H1 (cell line): Measurements from ENCODE around the gene TPRA1. TPM values are rescaled to one million over a fixed set of nuclear protein-coding genes. Genes with fewer than 3 reads are reported as not detected.

Experiments
- CTCF ChIA-PET: fragments of 300-600 bp; sonication (Branson Sonifier 250); formaldehyde crosslinking; loops from one replicate; lab custom pipeline; 2021; ENCODE audit not compliant: partially characterized antibody; lab: Charles Lee
- POLR2A ChIA-PET: fragments of 300-600 bp; sonication (Branson Sonifier 250); formaldehyde crosslinking; loops from one replicate; lab custom pipeline; 2021; ENCODE audit warnings: inconsistent platforms; ENCODE audit not compliant: partially characterized antibody; lab: Charles Lee
- DNase-seq, 2 experiments: peaks; one replicate each; pipeline versions ENCODE4 v3.0.0 to v3.0.0-alpha.2; 2010 to 2022; ENCODE audit warnings: low spot score in 2 of 2, low read depth in 1 of 2, mixed read lengths in 1 of 2
- FAIRE-seq: peaks from 2 replicates; lab custom pipeline; 2011; peaks lifted over from hg19 to GRCh38; lab: Jason Lieb, UNC
- H2AFZ ChIP-seq: 2 replicates; pipeline ENCODE4 v1.8.1; 2012; ENCODE audit warnings: low read length, inconsistent platforms
- H2AK5ac ChIP-seq: 2 replicates; pipeline ENCODE4 v1.6.1; 2013; ENCODE audit warnings: low read depth, low read length
- H2BK120ac ChIP-seq: replicated peaks from 2 replicates; pipeline ENCODE3; 2013; ENCODE audit warnings: low read depth, low read length, inconsistent platforms
- H2BK12ac ChIP-seq: 2 replicates; pipeline ENCODE4 v1.6.1; 2013; ENCODE audit warnings: low read depth, low read length
- H2BK15ac ChIP-seq: 2 replicates; pipeline ENCODE4 v1.6.1; 2013; ENCODE audit warnings: low read length
- H2BK20ac ChIP-seq: 2 replicates; pipeline ENCODE4 v1.6.1; 2013; ENCODE audit warnings: low read length
- H2BK5ac ChIP-seq: 2 replicates; pipeline ENCODE4 v1.6.1; 2013; ENCODE audit warnings: low read depth, low read length
- H3K14ac ChIP-seq: 2 replicates; pipeline ENCODE4 v1.6.1; 2013; ENCODE audit warnings: inconsistent platforms; ENCODE audit not compliant: insufficient read length
- H3K18ac ChIP-seq: 2 replicates; pipeline ENCODE4 v1.6.1; 2013; ENCODE audit warnings: low read length; ENCODE audit errors: extremely low read depth
- H3K23ac ChIP-seq: 2 replicates; pipeline ENCODE4 v1.6.1; 2013; ENCODE audit warnings: inconsistent platforms; ENCODE audit not compliant: insufficient read length
- H3K23me2 ChIP-seq: 2 replicates; pipeline ENCODE4 v1.6.1; 2013; ENCODE audit warnings: low read depth, low read length
- H3K27ac ChIP-seq: 2 replicates; pipeline ENCODE4 v1.6.1; 2011; ENCODE audit warnings: low read depth, low read length, inconsistent platforms
- H3K27me3 ChIP-seq, 4 experiments: replicated peaks in 1 of 4; 1 replicate in 1 of 4; 2 replicates in 3 of 4; pipeline versions ENCODE4 v1.6.1 to v1.8.1; 2011 to 2013; ENCODE audit warnings: low read length in 3 of 4, mild to moderate bottlenecking in 3 of 4, inconsistent platforms in 2 of 4, mixed read lengths in 2 of 4, moderate library complexity in 1 of 4; ENCODE audit not compliant: control insufficient read depth in 3 of 4, insufficient read depth in 3 of 4; ENCODE audit errors: extremely low read depth in 1 of 4
- H3K36me3 ChIP-seq, 4 experiments: 2 replicates each; pipeline versions ENCODE4 v1.6.1 to v1.8.1; 2011 to 2013; ENCODE audit warnings: mild to moderate bottlenecking in 4 of 4, low read length in 3 of 4, moderate library complexity in 2 of 4, control low read depth in 1 of 4, inconsistent platforms in 1 of 4; ENCODE audit not compliant: insufficient read depth in 4 of 4, control insufficient read depth in 2 of 4
- H3K4ac ChIP-seq: replicated peaks from 2 replicates; pipeline ENCODE3; 2013; ENCODE audit warnings: low read length, low read depth, mixed read lengths, inconsistent platforms; ENCODE audit not compliant: insufficient read length
- H3K4me1 ChIP-seq, 4 experiments: replicated peaks in 1 of 4; 1 replicate in 1 of 4; 2 replicates in 3 of 4; pipeline versions ENCODE4 v1.6.1 to v1.8.1; 2011 to 2013; ENCODE audit warnings: low read length in 3 of 4, inconsistent platforms in 2 of 4, mixed read lengths in 1 of 4; ENCODE audit not compliant: insufficient read depth in 4 of 4, control insufficient read depth in 3 of 4
- H3K4me2 ChIP-seq, 2 experiments: 2 replicates each; pipeline versions ENCODE4 v1.6.1 to v1.8.1; 2011 to 2013; ENCODE audit warnings: low read depth in 2 of 2, low read length in 2 of 2, control low read depth in 1 of 2, inconsistent platforms in 1 of 2, mild to moderate bottlenecking in 1 of 2; ENCODE audit not compliant: insufficient read depth in 1 of 2
- H3K4me3 ChIP-seq, 4 experiments: fragments of 200-600, 300-600 bp in 1 of 4; sonication (generic), shearing (Covaris generic), sonication (Bioruptor Twin) in 1 of 4; 2 replicates each; pipeline versions ENCODE4 v1.5.1 to v1.8.1; 2011 to 2016; ENCODE audit warnings: low read length in 4 of 4, low read depth in 3 of 4, control low read depth in 2 of 4, inconsistent platforms in 2 of 4, mild to moderate bottlenecking in 2 of 4, mixed read lengths in 1 of 4, moderate library complexity in 1 of 4; ENCODE audit not compliant: insufficient read depth in 2 of 4; ENCODE audit errors: extremely low read depth in 1 of 4
- H3K56ac ChIP-seq: replicated peaks from 2 replicates; pipeline ENCODE3; 2013; ENCODE audit warnings: low read depth, mild to moderate bottlenecking, mixed read lengths, low read length, inconsistent platforms; ENCODE audit not compliant: insufficient read length
- H3K79me1 ChIP-seq: 2 replicates; pipeline ENCODE4 v1.6.1; 2013; ENCODE audit warnings: low read depth, low read length, control low read depth
- H3K79me2 ChIP-seq, 2 experiments: 2 replicates each; pipeline versions ENCODE4 v1.6.1 to v1.8.1; 2012 to 2013; ENCODE audit warnings: low read length in 2 of 2, mild to moderate bottlenecking in 2 of 2, inconsistent platforms in 1 of 2; ENCODE audit not compliant: insufficient read depth in 2 of 2, control insufficient read depth in 1 of 2
- H3K9ac ChIP-seq, 4 experiments: replicated peaks in 1 of 4; 1 replicate in 1 of 4; 2 replicates in 3 of 4; pipeline versions ENCODE4 v1.6.1 to v1.8.1; 2011 to 2013; ENCODE audit warnings: low read depth in 3 of 4, low read length in 3 of 4, control low read depth in 2 of 4, mild to moderate bottlenecking in 2 of 4, moderate library complexity in 2 of 4, inconsistent platforms in 1 of 4; ENCODE audit errors: extremely low read depth in 1 of 4
- H3K9me3 ChIP-seq, 2 experiments: 2 replicates each; pipeline versions ENCODE4 v1.6.1 to v1.8.1; 2012 to 2013; ENCODE audit warnings: mild to moderate bottlenecking in 2 of 2, moderate library complexity in 2 of 2, control low read depth in 1 of 2, inconsistent platforms in 1 of 2, low read depth in 1 of 2, low read length in 1 of 2, mixed read lengths in 1 of 2; ENCODE audit not compliant: insufficient read depth in 2 of 2
- H4K20me1 ChIP-seq, 2 experiments: replicated peaks in 1 of 2; 2 replicates each; pipeline versions ENCODE3 to v1.8.1; 2011 to 2013; ENCODE audit warnings: inconsistent platforms in 2 of 2, low read length in 2 of 2, mild to moderate bottlenecking in 1 of 2; ENCODE audit not compliant: insufficient read depth in 2 of 2, control insufficient read depth in 1 of 2
- H4K5ac ChIP-seq: 2 replicates; pipeline ENCODE4 v1.6.1; 2013; ENCODE audit warnings: low read length, low read depth, mixed read lengths, inconsistent platforms; ENCODE audit not compliant: insufficient read length
- H4K8ac ChIP-seq: 2 replicates; pipeline ENCODE4 v1.8.0; 2013; ENCODE audit warnings: mild to moderate bottlenecking, moderate library complexity, low read length, inconsistent platforms; ENCODE audit not compliant: insufficient read depth; ENCODE audit errors: extremely low read depth
- H4K91ac ChIP-seq: replicated peaks from 2 replicates; pipeline ENCODE3; 2013; ENCODE audit warnings: low read length, mixed read lengths, inconsistent platforms; ENCODE audit not compliant: insufficient read length
- BACH1 ChIP-seq: IDR thresholded peaks from 2 replicates; pipeline ENCODE4 v1.6.1; 2012; ENCODE audit warnings: low read length, improper control_type of control experiment
- BRCA1 ChIP-seq: IDR thresholded peaks from 2 replicates; pipeline ENCODE4 v1.6.1; 2012; ENCODE audit warnings: low read depth, low read length, improper control_type of control experiment
- CHD2 ChIP-seq: IDR thresholded peaks from 2 replicates; pipeline ENCODE4 v1.6.1; 2012; ENCODE audit warnings: low read length, improper control_type of control experiment
- CREB1 ChIP-seq: IDR thresholded peaks from 2 replicates; pipeline ENCODE4 v1.6.1; 2012; ENCODE audit warnings: inconsistent platforms
- JUND ChIP-seq: IDR thresholded peaks from 2 replicates; pipeline ENCODE4 v1.6.1; 2011; ENCODE audit warnings: mild to moderate bottlenecking, improper control_type of control experiment, low read length
- KDM1A ChIP-seq: fragments of 200-600, 300-600 bp; sonication (generic); IDR thresholded peaks from 2 replicates; pipeline ENCODE4 v1.7.1; 2016; ENCODE audit warnings: mild to moderate bottlenecking, low read length, borderline replicate concordance
- NANOG ChIP-seq: IDR thresholded peaks from 2 replicates; pipeline ENCODE4 v1.6.1; 2011; ENCODE audit warnings: low read length, low read depth, mild to moderate bottlenecking, inconsistent platforms; ENCODE audit not compliant: insufficient read depth, poor library complexity, severe bottlenecking
- POLR2A ChIP-seq, 2 experiments: IDR thresholded peaks; 1 replicate in 1 of 2; 2 replicates in 1 of 2; pipeline ENCODE4 v1.6.1; 2011; ENCODE audit warnings: low read depth in 2 of 2, low read length in 2 of 2, mild to moderate bottlenecking in 2 of 2; ENCODE audit errors: control extremely low read depth in 1 of 2
- POLR2AphosphoS5 ChIP-seq: IDR thresholded peaks from 2 replicates; pipeline ENCODE4 v1.6.1; 2011; ENCODE audit warnings: low read depth, low read length
- RBBP5 ChIP-seq: IDR thresholded peaks from 2 replicates; pipeline ENCODE4 v1.7.1; 2012; ENCODE audit warnings: low read depth, mild to moderate bottlenecking, inconsistent platforms, low read length, moderate library complexity, borderline replicate concordance
- RNF2 ChIP-seq: fragments of 200-900, 300-1000 bp; sonication (generic); IDR thresholded peaks from 2 replicates; pipeline ENCODE4 v1.7.1; 2016; ENCODE audit warnings: borderline replicate concordance, low read depth, mild to moderate bottlenecking, antibody characterized with exemption, low read length; ENCODE audit not compliant: poor library complexity, severe bottlenecking; ENCODE audit errors: missing control alignments
- SP1 ChIP-seq: IDR thresholded peaks from 2 replicates; pipeline ENCODE4 v1.6.1; 2011; ENCODE audit warnings: low read depth, low read length
- WGBS, 2 experiments: shearing (Covaris generic) in 1 of 2; methylation state at CpG; one replicate each; pipeline versions ENCODE4 v1.1.6 to v1.1.7; 2013 to 2015; ENCODE audit warnings: low lambda C conversion rate in 2 of 2, mixed read lengths in 2 of 2, inconsistent platforms in 1 of 2, low coverage in 1 of 2, missing lambda C conversion rate in 1 of 2; ENCODE audit not compliant: insufficient replicate concordance in 2 of 2, insufficient coverage in 1 of 2, insufficient read length in 1 of 2; ENCODE audit errors: extremely low coverage in 1 of 2, missing lambda C conversion rate in 1 of 2; 5-methylcytosine and 5-hydroxymethylcytosine counted together
- polyA plus RNA-seq, 7 experiments: library from polyadenylated mRNA; depleted of rRNA in 3 of 7; stranded (reverse) in 5 of 7; unstranded in 2 of 7; fragments of >200 nt in 5 of 7; fragments of 200-250 nt in 2 of 7; gene quantifications; 1 replicate in 5 of 7; 2 replicates in 1 of 7; 4 replicates in 1 of 7; pipeline versions ENCODE4 v1.2.1 to v1.2.3, GENCODE V29; 2011 to 2013; ENCODE audit warnings: missing spikeins in 2 of 7, mixed read lengths in 2 of 7
- total RNA-seq: library from RNA; stranded (reverse); fragmentation: NEBNext Ultra II Directional; extraction: Animal tissue kit (Norgen Biotek cat#: 25700); gene quantifications from 2 replicates; pipeline ENCODE4 v1.2.1, GENCODE V29; 2021

The TPRA1 gene
- total and polyA plus RNA-seq, 2 of the 8 experiments (the other 6 are each of a cell fraction or from before 2014, with no cell fraction given): 18.8 to 38.5 TPM

DNA sequence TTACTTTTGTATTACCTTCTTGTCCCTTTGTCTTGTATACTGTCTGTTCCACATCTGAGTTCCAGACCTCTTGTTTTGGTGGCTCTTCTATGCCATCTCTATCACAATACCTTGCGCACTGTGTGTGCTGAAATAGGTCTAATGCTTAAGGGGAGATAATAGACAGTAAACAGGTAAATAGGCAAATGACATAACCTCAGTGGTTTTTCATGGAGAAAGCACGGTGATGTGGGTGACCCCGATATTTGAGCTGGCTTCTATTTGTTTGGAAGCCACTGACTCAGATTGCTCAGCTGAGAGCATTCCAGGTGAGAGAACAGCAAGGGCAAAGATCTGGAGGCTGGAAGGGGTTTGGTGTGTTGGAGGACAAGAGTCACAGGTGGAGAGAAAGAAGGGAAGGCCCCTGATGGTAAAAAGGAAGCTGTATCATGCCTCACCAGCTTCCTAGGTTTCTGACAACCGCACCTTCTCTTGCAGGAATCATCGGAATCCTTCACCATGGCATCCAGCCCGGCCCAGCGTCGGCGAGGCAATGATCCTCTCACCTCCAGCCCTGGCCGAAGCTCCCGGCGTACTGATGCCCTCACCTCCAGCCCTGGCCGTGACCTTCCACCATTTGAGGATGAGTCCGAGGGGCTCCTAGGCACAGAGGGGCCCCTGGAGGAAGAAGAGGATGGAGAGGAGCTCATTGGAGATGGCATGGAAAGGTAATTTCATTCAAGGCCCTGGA lies 8.5 kb upstream of the TPRA1 start:
- Histone ChIP-seq H2BK20ac (no peak overlapping the region), H4K20me1 (peaks cover 4 to 9% of the 10 kb centered on the region in 2 experiments), H2AFZ (no peak overlapping the region), H3K27ac (peak overlapping the region; percentile 97), H2BK120ac (no peak overlapping the region), H3K18ac (peak overlapping the region; percentile 55; the same call in 1 of the 2 replicates), H2BK12ac (peak overlapping the region; percentile 40; the same call in 1 of the 2 replicates), H3K36me3 (peaks cover 22 to 46% (median 31%) of the 10 kb centered on the region in 4 experiments), H4K5ac (peak overlapping the region; percentile 19), H3K14ac (no peak overlapping the region), H3K23ac (no peak overlapping the region), H3K9ac (peak overlapping the region; percentile 98 to 100 (median 99)), H3K4me3 (peak overlapping the region; percentile 74 to 84 (median 78)), H3K4ac (peak overlapping the region; percentile 46), H4K91ac (no peak overlapping the region), H2BK5ac (peak overlapping the region; percentile 89; the same call in 1 of the 2 replicates), H3K79me2 (peaks cover 16 to 47% of the 10 kb centered on the region in 2 experiments), H2AK5ac (peak overlapping the region; percentile 71), H3K56ac (peak overlapping the region; percentile 84), H3K4me2 (peak overlapping the region; percentile 82 to 98), H3K79me1 (peaks cover 14% of the 10 kb centered on the region; the same call in 1 of the 2 replicates), H4K8ac (peak overlapping the region; percentile 53; the same call in 1 of the 2 replicates), H3K27me3 (no peaks in the 10 kb centered on the region), H3K4me1 (peaks cover 9 to 12% (median 9%) of the 10 kb centered on the region in 4 experiments), H3K23me2 (peaks cover 5% of the 10 kb centered on the region; the same call in 1 of the 2 replicates), H3K9me3 (no peaks in the 10 kb centered on the region), H2BK15ac (no peak overlapping the region)
- ChIA-PET POLR2A (interaction anchor here (0.6 to 10.3 kb wide), 22 partner anchors 10 to 499 kb away, joined by 3 to 175 read pairs (median 5); partner anchors contain the start of genes PODXL2 and TPRA1), CTCF (interaction anchor here (0.6 to 1.9 kb wide), 6 partner anchors 11 to 1579 kb away, joined by 3 to 13 read pairs (median 3); no protein-coding TSS in a partner anchor)
- 92% methylated on average over 14 of the region's 14 CpGs; no CpG with 5 or more reads in 1 of the 2 experiments for WGBS, 2 experiments
- FAIRE-seq (no peak), DNase-seq (no peak)
- TF ChIP-seq POLR2AphosphoS5 (peak; percentile 27; the same call in 1 of the 2 replicates), JUND (no peak), CHD2 (no peak), SP1 (no peak), NANOG (no peak), BACH1 (no peak), KDM1A (no peak), POLR2A (IDR thresholded peaks at IDR 0.05; ENCODE audit: control extremely low read depth in 1 of 2, low read depth in 2 of 2, low read length in 2 of 2) (peak in 1 of 2 experiments; percentile 22; a peak in 1 of 3 replicates), BRCA1 (no peak), CREB1 (no peak), RBBP5 (no peak), RNF2 (no peak)
